Lower leg skin (tissue), 4 donors: ENCODE results near the gene TMEM126B. TPM values are rescaled to one million over a fixed set of nuclear protein-coding genes. Genes with fewer than 3 reads are reported as not detected.

ENCODE experiments used
- DNase-seq, 2 donors: peaks; one replicate each; pipeline ENCODE4 v3.0.0-alpha.2; 2019; ENCODE audit warnings: low spot score in 2 of 2
- H3K4me3 ChIP-seq: fragments of 200-600 bp; sonication (generic); 2 replicates; pipeline ENCODE4 v1.5.1; 2017; ENCODE audit warnings: mild to moderate bottlenecking, low read depth; ENCODE audit not compliant: poor library complexity, severe bottlenecking
- POLR2A ChIP-seq, 2 donors: fragments of 450-650 bp; IDR thresholded peaks; one replicate each; pipeline ENCODE4 v1.6.1; 2016 to 2017; ENCODE audit warnings: antibody characterized with exemption in 2 of 2, mild to moderate bottlenecking in 1 of 2, moderate library complexity in 1 of 2
- WGBS, 2 donors: methylation state at CpG; one replicate each; pipeline ENCODE4 v1.1.5; 2018; 5-methylcytosine and 5-hydroxymethylcytosine counted together
- intact Hi-C: fragments of 100-400 bp; cut with DNase I; formaldehyde crosslinking; loops from one replicate; pipeline ENCODE4 v1.15.0; 2023; ENCODE audit warnings: low total_unique reads
- total RNA-seq, 4 donors: library from RNA; depleted of rRNA; stranded (reverse); fragments of >200 nt; gene quantifications; one replicate each; pipeline ENCODE4 v1.1.0, GENCODE V29; 2016
- TF ChIP-seq, protein P1 (sequence below), 3 donors: fragments of 450-650 bp; IDR thresholded peaks; one replicate each; pipeline ENCODE4 v1.5.1; 2016; ENCODE audit warnings: antibody characterized with exemption in 3 of 3, mild to moderate bottlenecking in 3 of 3, moderate library complexity in 2 of 3

Gene TMEM126B
- total RNA-seq, 4 donors from 2014 or later, result 22.3 to 42.0 (median 23.6) TPM

DNA sequence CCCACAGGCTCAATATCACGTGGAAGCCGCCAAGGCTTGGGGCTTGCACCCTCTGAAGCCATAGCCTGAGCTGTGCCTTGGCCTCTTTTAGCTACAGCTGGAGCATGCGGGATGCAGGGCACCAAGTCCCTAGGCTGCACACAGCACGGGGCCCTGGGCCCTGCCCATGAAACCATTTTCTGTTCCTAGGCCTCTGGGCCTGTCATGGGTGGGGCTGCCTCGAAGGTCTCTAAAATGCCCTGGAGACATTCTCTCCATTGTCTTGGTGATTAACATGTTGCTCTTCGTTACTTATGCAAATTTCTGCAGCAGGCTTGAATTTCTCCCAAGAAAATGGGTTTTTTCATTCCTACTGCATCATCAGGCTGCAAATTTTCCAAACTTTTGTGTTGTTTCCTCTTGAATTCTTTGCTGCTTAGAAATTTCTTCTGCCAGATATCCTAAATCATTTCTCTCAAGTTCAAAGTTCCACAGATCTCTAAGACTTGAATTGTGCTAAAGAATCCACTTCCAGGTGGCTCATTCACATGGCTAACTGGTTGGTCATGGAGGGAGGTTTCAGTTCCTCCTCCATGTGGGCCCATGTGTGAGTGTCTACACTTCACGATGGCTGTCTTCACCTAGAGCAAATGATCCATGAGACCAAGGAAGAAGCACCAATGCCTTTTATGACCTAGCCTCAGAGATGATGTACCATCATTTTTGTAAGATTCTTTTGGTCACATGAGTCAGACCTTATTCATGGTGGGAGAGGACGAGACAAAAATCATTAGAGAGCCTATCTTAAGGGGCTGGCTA is 43.9 kb downstream of the TMEM126B start:
- no peak for DNase-seq
- TF ChIP-seq POLR2A (IDR thresholded peaks at IDR 0.05), result no peak
- TF ChIP-seq, protein P1, sequence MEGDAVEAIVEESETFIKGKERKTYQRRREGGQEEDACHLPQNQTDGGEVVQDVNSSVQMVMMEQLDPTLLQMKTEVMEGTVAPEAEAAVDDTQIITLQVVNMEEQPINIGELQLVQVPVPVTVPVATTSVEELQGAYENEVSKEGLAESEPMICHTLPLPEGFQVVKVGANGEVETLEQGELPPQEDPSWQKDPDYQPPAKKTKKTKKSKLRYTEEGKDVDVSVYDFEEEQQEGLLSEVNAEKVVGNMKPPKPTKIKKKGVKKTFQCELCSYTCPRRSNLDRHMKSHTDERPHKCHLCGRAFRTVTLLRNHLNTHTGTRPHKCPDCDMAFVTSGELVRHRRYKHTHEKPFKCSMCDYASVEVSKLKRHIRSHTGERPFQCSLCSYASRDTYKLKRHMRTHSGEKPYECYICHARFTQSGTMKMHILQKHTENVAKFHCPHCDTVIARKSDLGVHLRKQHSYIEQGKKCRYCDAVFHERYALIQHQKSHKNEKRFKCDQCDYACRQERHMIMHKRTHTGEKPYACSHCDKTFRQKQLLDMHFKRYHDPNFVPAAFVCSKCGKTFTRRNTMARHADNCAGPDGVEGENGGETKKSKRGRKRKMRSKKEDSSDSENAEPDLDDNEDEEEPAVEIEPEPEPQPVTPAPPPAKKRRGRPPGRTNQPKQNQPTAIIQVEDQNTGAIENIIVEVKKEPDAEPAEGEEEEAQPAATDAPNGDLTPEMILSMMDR (IDR thresholded peaks at IDR 0.05), result no peak
- intact Hi-C loops, result no loop called here
- 76 to 82% methylated on average over 8 of the region's 8 CpGs for WGBS, 2 donors
- H3K4me3 ChIP-seq, result no peak overlapping the region

- intact Hi-C loops, result no loop called here
- DNase-seq, result no peak
- TF ChIP-seq POLR2A (IDR thresholded peaks at IDR 0.05), result no peak
- TF ChIP-seq, protein P1 (IDR thresholded peaks at IDR 0.05), result no peak
- H3K4me3 ChIP-seq, result no peak overlapping the region
- 89 to 92% methylated on average over 3 of the region's 3 CpGs for whole genome bisulfite sequencing, 2 donors
Measured at GRCh38 chr11:85673393-85673792, 45.0 kb downstream of the TMEM126B start.

GRCh38 chr11:85679576-85679975 is 51.2 kb downstream of the TMEM126B start:
- 91 to 92% methylated on average over 4 of the region's 4 CpGs for WGBS, 2 donors
- intact Hi-C loops, result loop anchor here (5.0 kb wide), 1 partner anchor 1388 kb away; no protein-coding TSS in a partner anchor
- no peak overlapping the region for H3K4me3 ChIP-seq
- TF ChIP-seq, protein P1 (IDR thresholded peaks at IDR 0.05), result no peak
- no peak for TF ChIP-seq POLR2A (IDR thresholded peaks at IDR 0.05)
- no peak for DNase-seq

DNA sequence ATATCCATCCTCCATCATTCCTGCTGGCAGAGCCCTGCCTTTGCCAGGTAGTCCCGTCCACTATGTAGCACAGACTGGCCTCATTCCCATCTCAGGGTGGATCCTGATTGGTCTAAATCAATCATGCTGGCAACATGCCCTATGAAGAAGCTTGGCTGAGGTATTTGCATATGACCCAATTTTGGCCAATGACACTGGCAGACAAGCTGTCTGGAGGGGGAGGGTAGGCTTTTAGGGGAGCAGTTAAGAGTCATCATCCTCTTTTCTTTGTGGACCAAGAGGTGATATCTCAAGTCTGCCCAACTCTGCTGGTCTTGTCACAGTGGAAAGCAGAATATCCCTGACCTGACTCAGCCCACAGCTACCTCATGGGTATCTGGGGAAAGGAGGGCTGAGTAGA is 52.5 kb downstream of the TMEM126B start:
- intact Hi-C loops, result no loop called here
- no peak overlapping the region for H3K4me3 ChIP-seq
- TF ChIP-seq POLR2A (IDR thresholded peaks at IDR 0.05), result no peak
- TF ChIP-seq, protein P1 (IDR thresholded peaks at IDR 0.05), result no peak
- WGBS, 2 donors, result 63 to 76% methylated on average over 1 of the region's 1 CpG
- no peak for DNase-seq

GRCh38 chr11:85682330-85683305 is 54.2 kb downstream of the TMEM126B start:
- peak overlapping the region; percentile 27 for H3K4me3 ChIP-seq
- WGBS, 2 donors, result 27 to 29% methylated on average over 35 to 43 of the region's 43 CpGs

More at GRCh38 chr11:85682330-85683305, 54.2 kb downstream of the TMEM126B start:
- intact Hi-C loops, result no loop called here
- peak in 1 of 2 donors; percentile 87 for DNase-seq
- TF ChIP-seq POLR2A (IDR thresholded peaks at IDR 0.05), result no peak
- TF ChIP-seq, protein P1 (IDR thresholded peaks at IDR 0.05), result no peak
